ENCODE results near the gene HRH1. TPM values are rescaled to one million over a fixed set of nuclear protein-coding genes. Genes with fewer than 3 reads are reported as not detected.

HRH1 gene
- total and polyA plus RNA-seq, 2 of the 13 experiments (the other 11 are each of a cell fraction or from before 2014, with no cell fraction given), result not detected

- intact Hi-C loops (cut with micrococcal nuclease; ENCODE audit: unreplicated experiment) (no loop called here), in situ Hi-C loops (cut with HindIII; ENCODE audit: extremely low pct_ligation_motif_present, low pct_unique_long_range_greater_than_20kb) (no loop called here)
- Histone ChIP-seq H3K36me3 (replicated peaks in 1 of 2; ENCODE audit: control insufficient read depth in 1 of 2, insufficient read depth in 2 of 2, low read length in 2 of 2) (no peaks in the 10 kb centered on the region), H3K27ac (ENCODE audit: extremely low read length, insufficient read depth, low read length) (no peak overlapping the region), H3K27me3 (ENCODE audit: control insufficient read depth in 1 of 2, insufficient read depth in 2 of 2, low read length in 2 of 2) (peaks cover 0 to 3% of the 10 kb centered on the region in 2 experiments; a peak in 2 of 5 replicates), H4K20me1 (ENCODE audit: insufficient read depth, low read length) (no peaks in the 10 kb centered on the region), H3K79me2 (ENCODE audit: insufficient read depth, low read length) (no peaks in the 10 kb centered on the region), H3K4me1 (ENCODE audit: insufficient read depth, low read length) (no peaks in the 10 kb centered on the region), H3K9ac (ENCODE audit: insufficient read depth, low read depth, low read length) (no peak overlapping the region), H3K4me2 (ENCODE audit: low read depth, low read length) (no peak overlapping the region), H2AFZ (ENCODE audit: low read length) (no peak overlapping the region), H3K9me3 (ENCODE audit: low read length) (no peaks in the 10 kb centered on the region), H3K4me3 (replicated peaks in 1 of 3; ENCODE audit: insufficient read depth in 1 of 3, low read depth in 2 of 3, low read length in 3 of 3) (no peak overlapping the region)
- POLR2A ChIA-PET, result no interaction called here
- no peak for DNase-seq (ENCODE audit: low spot score)
- TF ChIP-seq ZFP82 (CRISPR knock-in tag; IDR thresholded peaks at IDR 0.05; ENCODE audit: borderline replicate concordance), result no peak
- TF ChIP-seq KLF12 (CRISPR knock-in tag; IDR thresholded peaks at IDR 0.05; ENCODE audit: borderline replicate concordance), result no peak
- no peak for TF ChIP-seq MAZ (IDR thresholded peaks at IDR 0.05; ENCODE audit: borderline replicate concordance, low read depth, low read length)
- no peak for TF ChIP-seq MAZ (CRISPR knock-in tag; IDR thresholded peaks at IDR 0.05; ENCODE audit: low read depth)
- TF ChIP-seq KMT2B (CRISPR knock-in tag; IDR thresholded peaks at IDR 0.05), result no peak
- TF ChIP-seq ELK4 (CRISPR knock-in tag; IDR thresholded peaks at IDR 0.05; ENCODE audit: borderline replicate concordance), result no peak
- no peak for TF ChIP-seq NR1H2 (CRISPR knock-in tag; IDR thresholded peaks at IDR 0.05; ENCODE audit: borderline replicate concordance, low read depth)
- no peak for TF ChIP-seq HDAC1 (CRISPR knock-in tag; IDR thresholded peaks at IDR 0.05)
- no peak for TF ChIP-seq U2AF1 (optimal IDR thresholded peaks at IDR 0.05; ENCODE audit: low read depth, low read length)
- no peak for TF ChIP-seq ZNF547 (CRISPR knock-in tag; IDR thresholded peaks at IDR 0.05)
- TF ChIP-seq KLF13 (CRISPR knock-in tag; IDR thresholded peaks at IDR 0.05), result no peak
- no peak for TF ChIP-seq TARDBP (CRISPR knock-in tag; IDR thresholded peaks at IDR 0.05)
- no peak for TF ChIP-seq FOXA3 (CRISPR knock-in tag; IDR thresholded peaks at IDR 0.05)
- no peak for TF ChIP-seq ZNF431 (CRISPR knock-in tag; IDR thresholded peaks at IDR 0.05; ENCODE audit: borderline replicate concordance, low read depth)
- TF ChIP-seq SMC3 (IDR thresholded peaks at IDR 0.05; ENCODE audit: low read length), result no peak
- TF ChIP-seq ZBTB21 (CRISPR knock-in tag; IDR thresholded peaks at IDR 0.05), result no peak
- TF ChIP-seq CCDC6 (CRISPR knock-in tag; IDR thresholded peaks at IDR 0.05), result no peak
- TF ChIP-seq ZNF256 (CRISPR knock-in tag; conservative IDR thresholded peaks at IDR 0.05), result no peak
- no peak for TF ChIP-seq ZNF83 (CRISPR knock-in tag; IDR thresholded peaks at IDR 0.05; ENCODE audit: borderline replicate concordance)
- TF ChIP-seq KLF6 (CRISPR knock-in tag; IDR thresholded peaks at IDR 0.05), result no peak
- ATAC-seq, result no peak
- no TSS peak for BruUV-seq (replicated peaks)
- FAIRE-seq, result no peak
- 62% methylated on average over 1 of the region's 1 CpG for WGBS (ENCODE audit: low lambda C conversion rate)
- CTCF ChIA-PET (ENCODE audit: low intra/inter-chr PET ratio, low total read pairs), result no interaction called here
Measured at GRCh38 chr3:11240496-11240895, 86.2 kb downstream of the HRH1 start.
